Measurements from ENCODE around the gene EEPD1. TPM values are rescaled to one million over a fixed set of nuclear protein-coding genes. Genes with fewer than 3 reads are reported as not detected.
A peak's percentile ranks its signal among the peaks of the same experiment; 100 is the strongest.

EEPD1 gene
- total RNA-seq, 1 experiment from 2014 or later = 7.8 TPM

DNA sequence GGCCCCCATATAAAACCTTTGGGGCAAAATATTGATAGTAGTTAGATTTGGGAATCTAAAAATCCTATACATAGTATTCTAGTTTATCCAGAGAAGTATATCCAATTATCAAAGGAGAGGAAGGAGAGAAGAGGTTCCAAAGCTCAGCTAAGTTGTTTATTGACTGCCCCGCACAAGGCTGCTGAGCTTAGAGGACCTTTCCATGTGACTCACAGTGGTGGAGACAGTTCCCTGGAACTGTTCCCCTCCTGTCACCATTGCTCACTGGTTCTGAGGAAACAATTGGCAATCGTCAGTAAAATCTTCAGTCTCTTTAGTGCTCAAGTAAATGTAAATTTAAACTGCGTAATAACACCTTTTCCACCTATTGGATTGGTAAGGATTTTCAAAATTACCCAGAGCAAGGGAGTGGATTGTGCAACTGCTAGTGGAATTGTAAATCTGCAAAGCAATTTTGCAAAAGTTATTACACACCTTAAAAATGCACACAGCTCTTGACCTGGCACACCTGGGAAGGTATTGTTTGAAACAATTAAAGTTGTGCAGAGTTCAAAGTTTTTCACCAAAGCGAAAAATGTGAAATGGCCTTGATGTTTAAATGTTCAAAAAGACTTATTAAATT is 63.1 kb downstream of the EEPD1 start:
- ATAC-seq (no peak), DNase-seq (ENCODE audit: low spot score) (no peak)
- no peaks in the 10 kb centered on the region for H3K27me3 Mint-ChIP-seq (ENCODE audit: low read depth)
- H3K9me3 Mint-ChIP-seq = peaks cover 22% of the 10 kb centered on the region
- TF ChIP-seq RELA (CRISPR knock-in tag; IDR thresholded peaks at IDR 0.05; ENCODE audit: borderline replicate concordance) = no peak
- no peak for TF ChIP-seq AR (CRISPR knock-in tag; IDR thresholded peaks at IDR 0.05)
- TF ChIP-seq TEAD1 (CRISPR knock-in tag; IDR thresholded peaks at IDR 0.05) = no peak
- peak; percentile 12; the same call in 1 of the 2 replicates for TF ChIP-seq GABPB1 (CRISPR knock-in tag; IDR thresholded peaks at IDR 0.05)
- peaks cover 47% of the 10 kb centered on the region for H3K4me1 Mint-ChIP-seq
- H3K4me3 Mint-ChIP-seq = no peak overlapping the region
- H3K27ac Mint-ChIP-seq = peak overlapping the region; percentile 79
- POLR2A ChIA-PET = no interaction called here
- H3K36me3 Mint-ChIP-seq = peaks cover 8% of the 10 kb centered on the region
- CTCF ChIA-PET = no interaction called here

DNA sequence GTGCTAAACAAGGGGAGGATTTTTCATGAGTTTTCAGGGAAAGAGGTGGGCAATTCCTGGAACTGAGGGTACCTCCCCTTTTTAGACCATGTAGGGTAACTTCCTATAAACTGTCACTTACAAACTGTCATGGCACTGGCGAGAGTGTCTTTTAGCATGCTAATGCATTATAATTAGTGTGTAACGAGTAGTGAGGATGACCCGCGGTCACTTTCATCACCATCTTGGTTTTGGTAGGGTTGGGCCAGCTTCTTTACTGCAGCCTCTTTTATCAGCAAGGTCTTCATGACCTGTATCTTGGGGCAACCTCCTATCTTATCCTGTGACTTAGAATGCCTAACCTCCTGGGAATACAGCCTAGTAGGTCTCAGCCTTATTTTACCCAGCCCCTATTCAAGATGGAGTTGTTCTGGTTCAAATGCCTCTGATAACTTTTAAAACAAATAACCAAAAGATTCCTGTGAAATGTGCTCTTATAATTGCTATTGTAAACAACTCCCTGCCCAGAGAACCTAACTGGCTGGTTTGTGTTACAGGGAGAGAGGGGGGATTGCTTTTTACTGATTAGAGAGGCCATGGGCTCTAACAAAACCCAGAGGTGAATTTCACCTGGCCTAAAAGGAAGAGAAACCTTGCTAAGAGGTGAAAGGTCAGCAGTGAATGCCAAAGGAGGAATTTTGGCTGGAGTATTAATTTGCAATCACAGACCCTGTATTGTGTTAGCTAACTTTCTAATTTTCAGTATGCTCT is 64.3 kb downstream of the EEPD1 start:
- H3K4me3 Mint-ChIP-seq = no peak overlapping the region
- peaks cover 22% of the 10 kb centered on the region for H3K9me3 Mint-ChIP-seq
- ATAC-seq (no peak), DNase-seq (ENCODE audit: low spot score) (no peak)
- no peak overlapping the region for H3K27ac Mint-ChIP-seq
- peaks cover 8% of the 10 kb centered on the region for H3K36me3 Mint-ChIP-seq
- H3K27me3 Mint-ChIP-seq (ENCODE audit: low read depth) = no peaks in the 10 kb centered on the region
- H3K4me1 Mint-ChIP-seq = peaks cover 47% of the 10 kb centered on the region
- POLR2A ChIA-PET = no interaction called here
- CTCF ChIA-PET = no interaction called here
- TF ChIP-seq ARID4B (CRISPR knock-in tag; IDR thresholded peaks at IDR 0.05; ENCODE audit: borderline replicate concordance) (no peak), MYBL2 (CRISPR knock-in tag; IDR thresholded peaks at IDR 0.05) (no peak), E2F5 (CRISPR knock-in tag; IDR thresholded peaks at IDR 0.05) (no peak), ZNF263 (CRISPR knock-in tag; IDR thresholded peaks at IDR 0.05; ENCODE audit: low read depth) (no peak), FOXK1 (CRISPR knock-in tag; IDR thresholded peaks at IDR 0.05) (no peak), ZNF121 (CRISPR knock-in tag; IDR thresholded peaks at IDR 0.05) (no peak), ATF6 (CRISPR knock-in tag; IDR thresholded peaks at IDR 0.05) (no peak), ELF4 (CRISPR knock-in tag; IDR thresholded peaks at IDR 0.05; ENCODE audit: low read depth) (no peak), TEAD4 (CRISPR knock-in tag; IDR thresholded peaks at IDR 0.05) (no peak)
- TF ChIP-seq, protein P1, sequence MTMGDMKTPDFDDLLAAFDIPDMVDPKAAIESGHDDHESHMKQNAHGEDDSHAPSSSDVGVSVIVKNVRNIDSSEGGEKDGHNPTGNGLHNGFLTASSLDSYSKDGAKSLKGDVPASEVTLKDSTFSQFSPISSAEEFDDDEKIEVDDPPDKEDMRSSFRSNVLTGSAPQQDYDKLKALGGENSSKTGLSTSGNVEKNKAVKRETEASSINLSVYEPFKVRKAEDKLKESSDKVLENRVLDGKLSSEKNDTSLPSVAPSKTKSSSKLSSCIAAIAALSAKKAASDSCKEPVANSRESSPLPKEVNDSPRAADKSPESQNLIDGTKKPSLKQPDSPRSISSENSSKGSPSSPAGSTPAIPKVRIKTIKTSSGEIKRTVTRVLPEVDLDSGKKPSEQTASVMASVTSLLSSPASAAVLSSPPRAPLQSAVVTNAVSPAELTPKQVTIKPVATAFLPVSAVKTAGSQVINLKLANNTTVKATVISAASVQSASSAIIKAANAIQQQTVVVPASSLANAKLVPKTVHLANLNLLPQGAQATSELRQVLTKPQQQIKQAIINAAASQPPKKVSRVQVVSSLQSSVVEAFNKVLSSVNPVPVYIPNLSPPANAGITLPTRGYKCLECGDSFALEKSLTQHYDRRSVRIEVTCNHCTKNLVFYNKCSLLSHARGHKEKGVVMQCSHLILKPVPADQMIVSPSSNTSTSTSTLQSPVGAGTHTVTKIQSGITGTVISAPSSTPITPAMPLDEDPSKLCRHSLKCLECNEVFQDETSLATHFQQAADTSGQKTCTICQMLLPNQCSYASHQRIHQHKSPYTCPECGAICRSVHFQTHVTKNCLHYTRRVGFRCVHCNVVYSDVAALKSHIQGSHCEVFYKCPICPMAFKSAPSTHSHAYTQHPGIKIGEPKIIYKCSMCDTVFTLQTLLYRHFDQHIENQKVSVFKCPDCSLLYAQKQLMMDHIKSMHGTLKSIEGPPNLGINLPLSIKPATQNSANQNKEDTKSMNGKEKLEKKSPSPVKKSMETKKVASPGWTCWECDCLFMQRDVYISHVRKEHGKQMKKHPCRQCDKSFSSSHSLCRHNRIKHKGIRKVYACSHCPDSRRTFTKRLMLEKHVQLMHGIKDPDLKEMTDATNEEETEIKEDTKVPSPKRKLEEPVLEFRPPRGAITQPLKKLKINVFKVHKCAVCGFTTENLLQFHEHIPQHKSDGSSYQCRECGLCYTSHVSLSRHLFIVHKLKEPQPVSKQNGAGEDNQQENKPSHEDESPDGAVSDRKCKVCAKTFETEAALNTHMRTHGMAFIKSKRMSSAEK (CRISPR knock-in tag; IDR thresholded peaks at IDR 0.05; ENCODE audit: borderline replicate concordance) = no peak
- TF ChIP-seq, protein P2, sequence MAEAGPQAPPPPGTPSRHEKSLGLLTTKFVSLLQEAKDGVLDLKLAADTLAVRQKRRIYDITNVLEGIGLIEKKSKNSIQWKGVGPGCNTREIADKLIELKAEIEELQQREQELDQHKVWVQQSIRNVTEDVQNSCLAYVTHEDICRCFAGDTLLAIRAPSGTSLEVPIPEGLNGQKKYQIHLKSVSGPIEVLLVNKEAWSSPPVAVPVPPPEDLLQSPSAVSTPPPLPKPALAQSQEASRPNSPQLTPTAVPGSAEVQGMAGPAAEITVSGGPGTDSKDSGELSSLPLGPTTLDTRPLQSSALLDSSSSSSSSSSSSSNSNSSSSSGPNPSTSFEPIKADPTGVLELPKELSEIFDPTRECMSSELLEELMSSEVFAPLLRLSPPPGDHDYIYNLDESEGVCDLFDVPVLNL (CRISPR knock-in tag; IDR thresholded peaks at IDR 0.05; ENCODE audit: borderline replicate concordance, low read depth) = no peak
- TF ChIP-seq, protein P3, sequence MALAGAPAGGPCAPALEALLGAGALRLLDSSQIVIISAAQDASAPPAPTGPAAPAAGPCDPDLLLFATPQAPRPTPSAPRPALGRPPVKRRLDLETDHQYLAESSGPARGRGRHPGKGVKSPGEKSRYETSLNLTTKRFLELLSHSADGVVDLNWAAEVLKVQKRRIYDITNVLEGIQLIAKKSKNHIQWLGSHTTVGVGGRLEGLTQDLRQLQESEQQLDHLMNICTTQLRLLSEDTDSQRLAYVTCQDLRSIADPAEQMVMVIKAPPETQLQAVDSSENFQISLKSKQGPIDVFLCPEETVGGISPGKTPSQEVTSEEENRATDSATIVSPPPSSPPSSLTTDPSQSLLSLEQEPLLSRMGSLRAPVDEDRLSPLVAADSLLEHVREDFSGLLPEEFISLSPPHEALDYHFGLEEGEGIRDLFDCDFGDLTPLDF (CRISPR knock-in tag; IDR thresholded peaks at IDR 0.05) = no peak
